Transverse colon (tissue), 4 donors: ENCODE data around the gene ARID4B. TPM values are rescaled to one million over a fixed set of nuclear protein-coding genes. Genes with fewer than 3 reads are reported as not detected.

Experiments used
- DNase-seq: peaks from one replicate; pipeline ENCODE4 v3.0.0-alpha.2; 2019
- H3K27ac ChIP-seq, 4 donors: fragments of 200-600 bp; sonication (generic); 2 replicates each; pipeline ENCODE4 v1.5.1; 2016 to 2018; ENCODE audit warnings: inconsistent platforms in 4 of 4
- H3K27me3 ChIP-seq: fragments of 200-600 bp; sonication (generic); 2 replicates; pipeline ENCODE4 v1.5.1; 2017; ENCODE audit warnings: inconsistent platforms
- H3K36me3 ChIP-seq, 4 donors: fragments of 200-600 bp; sonication (generic); 2 replicates each; pipeline ENCODE4 v1.5.1; 2017 to 2019; ENCODE audit warnings: inconsistent platforms in 4 of 4
- H3K4me1 ChIP-seq, 4 donors: fragments of 200-600 bp; sonication (generic); 2 replicates each; pipeline ENCODE4 v1.5.1; 2017 to 2020; ENCODE audit warnings: inconsistent platforms in 4 of 4
- H3K4me3 ChIP-seq, 4 donors: fragments of 200-600 bp; sonication (generic); 1 replicate in 1 of 4; 2 replicates in 3 of 4; pipeline versions ENCODE4 v1.5.1 to v1.6.1; 2017 to 2019; ENCODE audit warnings: inconsistent platforms in 4 of 4
- H3K9me3 ChIP-seq, 2 donors: fragments of 200-600 bp; sonication (generic); 2 replicates each; pipeline ENCODE4 v1.5.1; 2017 to 2019; ENCODE audit warnings: inconsistent platforms in 2 of 2
- CTCF ChIP-seq, 5 experiments: fragments of 200-600 bp in 3 of 5; fragments of 450-650 bp in 2 of 5; sonication (generic) in 3 of 5; IDR thresholded peaks; 1 replicate in 2 of 5; 2 replicates in 3 of 5; pipeline ENCODE4 v1.5.1; 2016 to 2017; ENCODE audit warnings: antibody characterized with exemption in 5 of 5, inconsistent platforms in 3 of 5, mild to moderate bottlenecking in 2 of 5, moderate library complexity in 1 of 5
- EP300 ChIP-seq: sonication (generic); formaldehyde crosslinking; IDR thresholded peaks from one replicate; pipeline ENCODE4 v1.6.1; 2017; ENCODE audit warnings: antibody characterized with exemption, low read depth
- POLR2A ChIP-seq: fragments of 450-650 bp; IDR thresholded peaks from one replicate; pipeline ENCODE4 v1.6.1; 2016; ENCODE audit warnings: antibody characterized with exemption, mild to moderate bottlenecking, moderate library complexity
- POLR2AphosphoS5 ChIP-seq, 3 donors: sonication (generic); formaldehyde crosslinking; IDR thresholded peaks; one replicate each; pipeline ENCODE4 v1.6.1; 2016; ENCODE audit warnings: antibody characterized with exemption in 3 of 3
- WGBS, 2 donors: methylation state at CpG; one replicate each; pipeline ENCODE4 v1.1.5; 2018; ENCODE audit warnings: low coverage in 1 of 2; 5-methylcytosine and 5-hydroxymethylcytosine counted together
- in situ Hi-C, 4 donors: fragments of 200-750 bp; cut with MboI; loops; one replicate each; pipeline versions ENCODE4 v1.15.0 to v1.15.1; 2017; ENCODE audit warnings: low sequenced_read_pairs in 3 of 4, low pct_ligation_motif_present in 1 of 4, low pct_unique_long_range_greater_than_20kb in 1 of 4
- intact Hi-C: fragments of 100-400 bp; cut with DNase I; formaldehyde crosslinking; loops from one replicate; pipeline ENCODE4 v1.15.1; 2023; ENCODE audit warnings: low total_unique reads
- total RNA-seq, 4 donors: library from RNA; depleted of rRNA; stranded (reverse); fragments of >200 nt; gene quantifications; one replicate each; pipeline ENCODE4 v1.1.0, GENCODE V29; 2016

ARID4B gene
- total RNA-seq, 4 donors from 2014 or later: 9.2 to 52.0 (median 34.0) TPM

GRCh38 chr1:235181561-235182245 lies 146.3 kb downstream of the ARID4B start:
- Histone ChIP-seq H3K4me3 (no peak overlapping the region), H3K27ac (no peak overlapping the region), H3K4me1 (no peaks in the 10 kb centered on the region), H3K36me3 (peaks cover 0 to 44% (median 10%) of the 10 kb centered on the region in 4 donors), H3K27me3 (no peaks in the 10 kb centered on the region), H3K9me3 (no peaks in the 10 kb centered on the region)
- no peak for DNase-seq
- in situ Hi-C loops (no loop called here), intact Hi-C loops (no loop called here)
- TF ChIP-seq CTCF (IDR thresholded peaks at IDR 0.05): no peak
- 77 to 85% methylated on average over 7 to 8 of the region's 8 CpGs for WGBS, 2 donors

GRCh38 chr1:235180916-235181460 lies 147.0 kb downstream of the ARID4B start:
- H3K27me3 ChIP-seq: no peaks in the 10 kb centered on the region
- no peaks in the 10 kb centered on the region for H3K9me3 ChIP-seq
- no peaks in the 10 kb centered on the region for H3K4me1 ChIP-seq
- no peak overlapping the region for H3K27ac ChIP-seq
- in situ Hi-C loops: no loop called here
- no peak overlapping the region for H3K4me3 ChIP-seq
- peaks cover 0 to 44% (median 12%) of the 10 kb centered on the region in 4 donors for H3K36me3 ChIP-seq
- intact Hi-C loops: no loop called here
- TF ChIP-seq POLR2A (no peak), CTCF (IDR thresholded peaks at IDR 0.05) (no peak), EP300 (no peak)
- 90 to 92% methylated on average over 3 to 5 of the region's 5 CpGs for WGBS, 2 donors
- no peak for DNase-seq

- 92% methylated on average over 7 of the region's 7 CpGs; no CpG with 5 or more reads in 1 of the 2 donors for WGBS, 2 donors
- H3K27me3 ChIP-seq: no peaks in the 10 kb centered on the region
- H3K36me3 ChIP-seq: peaks cover 0 to 56% (median 23%) of the 10 kb centered on the region in 4 donors
- DNase-seq: no peak
- in situ Hi-C loops (no loop called here), intact Hi-C loops (no loop called here)
- TF ChIP-seq CTCF (IDR thresholded peaks at IDR 0.05) (no peak), POLR2AphosphoS5 (IDR thresholded peaks at IDR 0.05) (no peak), POLR2A (no peak), EP300 (no peak)
- H3K27ac ChIP-seq: no peak overlapping the region
- H3K4me1 ChIP-seq: no peaks in the 10 kb centered on the region
- no peaks in the 10 kb centered on the region for H3K9me3 ChIP-seq
- no peak overlapping the region for H3K4me3 ChIP-seq
These were observed 151.5 kb downstream of the ARID4B start for GRCh38 chr1:235176486-235176885.

- Histone ChIP-seq H3K27me3 (no peaks in the 10 kb centered on the region), H3K9me3 (no peaks in the 10 kb centered on the region), H3K27ac (no peak overlapping the region), H3K36me3 (peaks cover 0 to 63% (median 19%) of the 10 kb centered on the region in 4 donors), H3K4me1 (no peaks in the 10 kb centered on the region), H3K4me3 (no peak overlapping the region)
- no peak for TF ChIP-seq EP300
- no peak for TF ChIP-seq POLR2AphosphoS5 (IDR thresholded peaks at IDR 0.05)
- TF ChIP-seq POLR2A: no peak
- no peak for TF ChIP-seq CTCF (IDR thresholded peaks at IDR 0.05)
- intact Hi-C loops: no loop called here
- in situ Hi-C loops: no loop called here
- DNase-seq: no peak
These were observed 158.0 kb downstream of the ARID4B start for GRCh38 chr1:235169986-235170385.
